IMR-90 (cell line): Measurements from ENCODE around the gene ABTB2. TPM values are rescaled to one million over a fixed set of nuclear protein-coding genes. Genes with fewer than 3 reads are reported as not detected.

Experiments used
- ATAC-seq: fragments of 200-7000 bp; cut with Tn5 transposase; 2 replicates; pipeline ENCODE4 v1.9.1; 2020; ENCODE audit warnings: low read depth, mild to moderate bottlenecking, moderate library complexity
- BruUV-seq: library from RNA; stranded (reverse); fragments of 400-500 nt; replicated peaks from 2 replicates; lab custom pipeline; 2021; lab: Mats Ljungman, UMichigan
- CTCF ChIA-PET: fragments of 300-600 bp; formaldehyde crosslinking; extraction: SDS; loops from one replicate; lab custom pipeline; 2021; ENCODE audit warnings: antibody characterized with exemption; lab: Yijun Ruan, JAX
- POLR2A ChIA-PET: fragments of 300-600 bp; sonication (Branson Sonifier 250); formaldehyde crosslinking; loops from one replicate; lab custom pipeline; 2022; ENCODE audit warnings: antibody characterized with exemption; ENCODE audit not compliant: unreplicated experiment; lab: Charles Lee
- DNase-seq: peaks from one replicate; pipeline ENCODE4 v3.0.0; 2013
- H2AFZ ChIP-seq: replicated peaks from 2 replicates; pipeline ENCODE3; 2013; ENCODE audit warnings: low read length, mild to moderate bottlenecking; ENCODE audit not compliant: poor library complexity
- H2AK5ac ChIP-seq: 2 replicates; pipeline ENCODE4 v1.6.1; 2013; ENCODE audit warnings: low read depth, low read length, inconsistent platforms
- H2AK9ac ChIP-seq: replicated peaks from 2 replicates; pipeline ENCODE3; 2013; ENCODE audit warnings: mild to moderate bottlenecking, low read depth, low read length, moderate library complexity; ENCODE audit not compliant: poor library complexity
- H2BK120ac ChIP-seq: 2 replicates; pipeline ENCODE4 v1.6.1; 2013; ENCODE audit warnings: low read depth, low read length, inconsistent platforms
- H2BK15ac ChIP-seq: 3 replicates; pipeline ENCODE4 v1.6.1; 2013; ENCODE audit warnings: low read depth, low read length, inconsistent platforms
- H2BK20ac ChIP-seq: 2 replicates; pipeline ENCODE4 v1.6.1; 2013; ENCODE audit warnings: low read depth, mild to moderate bottlenecking, inconsistent platforms, low read length, moderate library complexity
- H2BK5ac ChIP-seq: 2 replicates; pipeline ENCODE4 v1.6.1; 2013; ENCODE audit warnings: mild to moderate bottlenecking, low read depth, low read length, inconsistent platforms; ENCODE audit not compliant: poor library complexity, severe bottlenecking
- H3K14ac ChIP-seq: replicated peaks from 2 replicates; pipeline ENCODE4 v1.6.1; 2013; ENCODE audit warnings: low read depth, low read length, inconsistent platforms
- H3K18ac ChIP-seq: 2 replicates; pipeline ENCODE4 v1.6.1; 2013; ENCODE audit warnings: low read depth, low read length, control low read depth
- H3K23ac ChIP-seq: 2 replicates; pipeline ENCODE4 v1.6.1; 2013; ENCODE audit warnings: low read depth, low read length, inconsistent platforms
- H3K27ac ChIP-seq: 2 replicates; pipeline ENCODE4 v1.5.1; 2013; ENCODE audit warnings: mild to moderate bottlenecking, control low read depth, low read length; ENCODE audit not compliant: insufficient read depth
- H3K27me3 ChIP-seq: 2 replicates; pipeline ENCODE4 v1.6.1; 2013; ENCODE audit warnings: low read length; ENCODE audit not compliant: control insufficient read depth, insufficient read depth
- H3K36me3 ChIP-seq: 2 replicates; pipeline ENCODE4 v1.6.1; 2013; ENCODE audit warnings: low read length, mixed read lengths; ENCODE audit not compliant: control insufficient read depth, insufficient read depth
- H3K4ac ChIP-seq: 2 replicates; pipeline ENCODE4 v1.6.1; 2013; ENCODE audit warnings: low read depth, low read length, inconsistent platforms
- H3K4me1 ChIP-seq: 2 replicates; pipeline ENCODE4 v1.6.1; 2013; ENCODE audit warnings: low read length, mixed read lengths; ENCODE audit not compliant: control insufficient read depth, insufficient read depth
- H3K4me2 ChIP-seq: 2 replicates; pipeline ENCODE4 v1.6.1; 2013; ENCODE audit warnings: low read depth, mild to moderate bottlenecking, control low read depth, low read length, moderate library complexity
- H3K4me3 ChIP-seq: 2 replicates; pipeline ENCODE4 v1.5.1; 2013; ENCODE audit warnings: low read depth, mild to moderate bottlenecking, control low read depth, low read length, moderate library complexity; ENCODE audit not compliant: insufficient read depth
- H3K56ac ChIP-seq: 2 replicates; pipeline ENCODE4 v1.6.1; 2013; ENCODE audit warnings: low read length, inconsistent platforms; ENCODE audit not compliant: insufficient read depth; ENCODE audit errors: extremely low read depth
- H3K79me1 ChIP-seq, 2 experiments: 2 replicates each; pipeline ENCODE4 v1.6.1; 2013; ENCODE audit warnings: low read length in 2 of 2, inconsistent platforms in 1 of 2, low read depth in 1 of 2
- H3K9ac ChIP-seq: 2 replicates; pipeline ENCODE4 v1.6.1; 2013; ENCODE audit warnings: low read depth, low read length, control low read depth
- H3K9me1 ChIP-seq: 2 replicates; pipeline ENCODE4 v1.6.1; 2013; ENCODE audit warnings: low read length, inconsistent platforms; ENCODE audit not compliant: insufficient read depth
- H3K9me3 ChIP-seq: 2 replicates; pipeline ENCODE4 v1.6.1; 2013; ENCODE audit warnings: low read length; ENCODE audit not compliant: control insufficient read depth, insufficient read depth
- H4K20me1 ChIP-seq: 2 replicates; pipeline ENCODE4 v1.6.1; 2013; ENCODE audit warnings: low read length, inconsistent platforms; ENCODE audit not compliant: insufficient read depth
- H4K5ac ChIP-seq: 2 replicates; pipeline ENCODE4 v1.6.1; 2013; ENCODE audit warnings: mild to moderate bottlenecking, low read depth, low read length, control low read depth
- H4K8ac ChIP-seq, 2 experiments: 2 replicates each; pipeline ENCODE4 v1.6.1; 2013; ENCODE audit warnings: low read depth in 2 of 2, low read length in 2 of 2, control low read depth in 1 of 2, inconsistent platforms in 1 of 2
- H4K91ac ChIP-seq: 2 replicates; pipeline ENCODE4 v1.6.1; 2013; ENCODE audit warnings: low read depth, low read length, inconsistent platforms; ENCODE audit not compliant: insufficient read depth
- CEBPB ChIP-seq: IDR thresholded peaks from 2 replicates; pipeline ENCODE4 v1.6.1; 2012; ENCODE audit warnings: low read depth, low read length, improper control_type of control experiment
- CHD1 ChIP-seq: IDR thresholded peaks from 2 replicates; pipeline ENCODE4 v1.6.1; 2012; ENCODE audit warnings: low read depth, low read length, improper control_type of control experiment
- MAFK ChIP-seq: IDR thresholded peaks from 2 replicates; pipeline ENCODE4 v1.6.1; 2012; ENCODE audit warnings: low read depth, low read length, improper control_type of control experiment
- MAZ ChIP-seq: IDR thresholded peaks from 2 replicates; pipeline ENCODE4 v1.6.1; 2012; ENCODE audit warnings: low read depth, mild to moderate bottlenecking, low read length, improper control_type of control experiment, moderate library complexity, borderline replicate concordance
- MXI1 ChIP-seq: IDR thresholded peaks from 2 replicates; pipeline ENCODE4 v1.6.1; 2012; ENCODE audit warnings: low read depth, mild to moderate bottlenecking, low read length, moderate library complexity, borderline replicate concordance
- NFE2L2 ChIP-seq: fragments of 150-350 bp; IDR thresholded peaks from 2 replicates; pipeline ENCODE4 v1.6.1; 2016; ENCODE audit warnings: low read depth, mild to moderate bottlenecking, low read length
- RAD21 ChIP-seq: IDR thresholded peaks from 2 replicates; pipeline ENCODE4 v1.6.1; 2012; ENCODE audit warnings: low read length, improper control_type of control experiment
- RCOR1 ChIP-seq: IDR thresholded peaks from 2 replicates; pipeline ENCODE4 v1.6.1; 2012; ENCODE audit warnings: mild to moderate bottlenecking, low read length, improper control_type of control experiment; ENCODE audit not compliant: insufficient replicate concordance
- RFX5 ChIP-seq: IDR thresholded peaks from 2 replicates; pipeline ENCODE4 v1.8.0; 2012; ENCODE audit warnings: low read depth, mild to moderate bottlenecking, low read length, moderate library complexity
- SMC3 ChIP-seq: fragments of 150-350 bp; IDR thresholded peaks from 2 replicates; pipeline ENCODE4 v1.6.1; 2016; ENCODE audit warnings: low read depth, mild to moderate bottlenecking, antibody characterized with exemption, low read length, moderate library complexity
- WGBS, 2 experiments: methylation state at CpG; one replicate each; pipeline versions ENCODE4 v1.1.5 to v1.1.7; 2013; ENCODE audit warnings: missing lambda C conversion rate in 2 of 2; ENCODE audit not compliant: insufficient read length in 1 of 2; ENCODE audit errors: extremely low coverage in 2 of 2; 5-methylcytosine and 5-hydroxymethylcytosine counted together
- dilution Hi-C: fragments of 300-500 bp; cut with HindIII; formaldehyde crosslinking; loops from one replicate; pipeline ENCODE4 v1.14.3; 2018; ENCODE audit warnings: low sequenced_read_pairs; ENCODE audit not compliant: unreplicated experiment
- in situ Hi-C: fragments of 300-500 bp; cut with MboI; formaldehyde crosslinking; loops from 3 replicates; pipeline ENCODE4 v1.14.3; 2019; ENCODE audit warnings: low sequenced_read_pairs, inconsistent platforms, mixed read lengths
- intact Hi-C: fragments of 100-400 bp; cut with micrococcal nuclease; formaldehyde crosslinking; loops from 2 replicates; pipeline ENCODE4 v1.10.0; 2022
- polyA plus RNA-seq, 3 experiments: library from polyadenylated mRNA; depleted of rRNA; stranded (reverse); fragments of >200 nt; gene quantifications; 2 replicates each; pipeline ENCODE4 v1.2.3, GENCODE V29; 2012; ENCODE audit warnings: low replicate concordance in 1 of 3
- total RNA-seq: library from RNA; depleted of rRNA; stranded (reverse); fragments of >200 nt; gene quantifications from 2 replicates; pipeline ENCODE4 v1.2.3, GENCODE V29; 2012
- TF ChIP-seq, protein P1 (sequence below): fragments of 150-350 bp; IDR thresholded peaks from 2 replicates; pipeline ENCODE4 v1.6.1; 2016; ENCODE audit warnings: low read depth, mild to moderate bottlenecking, low read length, moderate library complexity, borderline replicate concordance
- TF ChIP-seq, protein P2 (sequence below): fragments of 150-350 bp; IDR thresholded peaks from 2 replicates; pipeline ENCODE4 v1.6.1; 2017; ENCODE audit warnings: mild to moderate bottlenecking, antibody characterized with exemption, low read length, low read depth

The ABTB2 gene
- total and polyA plus RNA-seq, 2 of the 4 experiments (the other 2 are of a cell fraction), result 0.18 to 2.0 TPM

DNA sequence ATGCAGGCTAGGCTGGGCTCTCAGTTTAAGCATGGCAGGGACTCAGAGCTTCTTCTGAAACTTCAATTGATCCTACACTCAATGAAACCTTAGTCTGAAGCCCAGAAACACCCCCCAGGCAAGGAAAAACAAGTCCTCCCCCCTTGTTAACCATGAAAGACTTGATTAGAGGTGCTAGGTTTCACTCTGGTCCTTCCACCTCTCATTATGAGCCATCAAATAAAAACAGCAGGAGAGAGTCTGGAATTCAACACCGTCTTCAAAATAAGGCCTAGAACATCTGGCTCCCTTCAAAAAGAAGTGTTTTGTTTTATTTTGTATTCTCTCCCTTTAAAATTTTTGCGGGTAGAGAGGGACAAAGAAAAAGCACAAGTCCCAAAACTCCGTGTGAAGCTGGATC, 156.7 kb downstream of the ABTB2 start:
- no peak overlapping the region for H2BK120ac ChIP-seq
- H3K56ac ChIP-seq, result no peak overlapping the region
- H3K4me3 ChIP-seq, result no peak overlapping the region
- H3K4me1 ChIP-seq, result peaks cover 5% of the 10 kb centered on the region
- in situ Hi-C loops (no loop called here), dilution Hi-C loops (no loop called here), intact Hi-C loops (no loop called here)
- no peak overlapping the region for H2BK5ac ChIP-seq
- H3K9me3 ChIP-seq, result no peaks in the 10 kb centered on the region
- POLR2A ChIA-PET, result no interaction called here
- no peak overlapping the region for H3K14ac ChIP-seq
- ATAC-seq, result no peak
- TF ChIP-seq SMC3, result no peak
- TF ChIP-seq, protein P1, sequence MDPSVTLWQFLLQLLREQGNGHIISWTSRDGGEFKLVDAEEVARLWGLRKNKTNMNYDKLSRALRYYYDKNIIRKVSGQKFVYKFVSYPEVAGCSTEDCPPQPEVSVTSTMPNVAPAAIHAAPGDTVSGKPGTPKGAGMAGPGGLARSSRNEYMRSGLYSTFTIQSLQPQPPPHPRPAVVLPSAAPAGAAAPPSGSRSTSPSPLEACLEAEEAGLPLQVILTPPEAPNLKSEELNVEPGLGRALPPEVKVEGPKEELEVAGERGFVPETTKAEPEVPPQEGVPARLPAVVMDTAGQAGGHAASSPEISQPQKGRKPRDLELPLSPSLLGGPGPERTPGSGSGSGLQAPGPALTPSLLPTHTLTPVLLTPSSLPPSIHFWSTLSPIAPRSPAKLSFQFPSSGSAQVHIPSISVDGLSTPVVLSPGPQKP, result no peak
- no peak for TF ChIP-seq MAZ
- no peak for TF ChIP-seq RFX5
- TF ChIP-seq, protein P2, sequence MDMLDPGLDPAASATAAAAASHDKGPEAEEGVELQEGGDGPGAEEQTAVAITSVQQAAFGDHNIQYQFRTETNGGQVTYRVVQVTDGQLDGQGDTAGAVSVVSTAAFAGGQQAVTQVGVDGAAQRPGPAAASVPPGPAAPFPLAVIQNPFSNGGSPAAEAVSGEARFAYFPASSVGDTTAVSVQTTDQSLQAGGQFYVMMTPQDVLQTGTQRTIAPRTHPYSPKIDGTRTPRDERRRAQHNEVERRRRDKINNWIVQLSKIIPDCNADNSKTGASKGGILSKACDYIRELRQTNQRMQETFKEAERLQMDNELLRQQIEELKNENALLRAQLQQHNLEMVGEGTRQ, result no peak
- TF ChIP-seq MXI1, result no peak
- no peak for TF ChIP-seq NFE2L2
- TF ChIP-seq RAD21, result no peak
- TF ChIP-seq CEBPB, result no peak
- no peak for TF ChIP-seq RCOR1
- no peak for TF ChIP-seq CHD1
- TF ChIP-seq MAFK, result no peak
- no peak overlapping the region for H3K4ac ChIP-seq
- H3K9me1 ChIP-seq, result peaks cover 8% of the 10 kb centered on the region
- no CpG with 5 or more reads among the region's 3 CpGs for WGBS, 2 experiments
- no peak overlapping the region for H3K18ac ChIP-seq
- H3K23ac ChIP-seq, result no peak overlapping the region
- CTCF ChIA-PET, result no interaction called here
- H3K79me1 ChIP-seq, result no peaks in the 10 kb centered on the region
- H4K91ac ChIP-seq, result no peak overlapping the region
- H3K9ac ChIP-seq, result no peak overlapping the region
- no TSS peak for BruUV-seq
- H3K36me3 ChIP-seq, result no peaks in the 10 kb centered on the region
- H2AK5ac ChIP-seq, result no peak overlapping the region
- H3K27ac ChIP-seq, result no peak overlapping the region
- no peaks in the 10 kb centered on the region for H4K20me1 ChIP-seq
- H2AK9ac ChIP-seq, result no peak overlapping the region
- no peak for DNase-seq
- no peak overlapping the region for H2BK20ac ChIP-seq
- no peak overlapping the region for H4K5ac ChIP-seq
- no peak overlapping the region for H2AFZ ChIP-seq
- H4K8ac ChIP-seq, result no peak overlapping the region
- H3K4me2 ChIP-seq, result no peak overlapping the region
- no peak overlapping the region for H2BK15ac ChIP-seq
- no peaks in the 10 kb centered on the region for H3K27me3 ChIP-seq
